SU-DHL-6 (cell line): ENCODE measurements around the gene COG4.

Experiments
- CTCF ChIP-seq: fragments of 200-600 bp; sonication (generic); IDR thresholded peaks from one replicate; pipeline ENCODE4 v1.5.1; 2017; ENCODE audit warnings: antibody characterized with exemption, mild to moderate bottlenecking, low read length, moderate library complexity; ENCODE audit not compliant: insufficient read depth, poor library complexity, severe bottlenecking
- EZH2phosphoT487 ChIP-seq: fragments of 200-600 bp; sonication (generic), shearing (Covaris generic); conservative IDR thresholded peaks from 2 replicates; pipeline ENCODE4 v1.6.1; 2018; ENCODE audit warnings: mild to moderate bottlenecking, antibody characterized with exemption, low read length, moderate library complexity, mixed read lengths

- TF ChIP-seq CTCF (no peak), EZH2phosphoT487 (no peak)
These were observed 53.0 kb downstream of the COG4 start for GRCh38 chr16:70470141-70470926.
